HepG2 (cell line): ENCODE results near the gene GRK3.

Experiments
- ZBTB49 ChIP-seq: sonication (generic); formaldehyde crosslinking; IDR thresholded peaks from 2 replicates; pipeline ENCODE4 v1.4.0; 2020; ENCODE audit warnings: missing genetic modification reagents, borderline replicate concordance
- ZSCAN21 ChIP-seq: sonication (generic); formaldehyde crosslinking; IDR thresholded peaks from 2 replicates; pipeline ENCODE4 v1.8.0; 2022; ENCODE audit warnings: mild to moderate bottlenecking, missing genetic modification reagents, moderate library complexity, borderline replicate concordance

DNA sequence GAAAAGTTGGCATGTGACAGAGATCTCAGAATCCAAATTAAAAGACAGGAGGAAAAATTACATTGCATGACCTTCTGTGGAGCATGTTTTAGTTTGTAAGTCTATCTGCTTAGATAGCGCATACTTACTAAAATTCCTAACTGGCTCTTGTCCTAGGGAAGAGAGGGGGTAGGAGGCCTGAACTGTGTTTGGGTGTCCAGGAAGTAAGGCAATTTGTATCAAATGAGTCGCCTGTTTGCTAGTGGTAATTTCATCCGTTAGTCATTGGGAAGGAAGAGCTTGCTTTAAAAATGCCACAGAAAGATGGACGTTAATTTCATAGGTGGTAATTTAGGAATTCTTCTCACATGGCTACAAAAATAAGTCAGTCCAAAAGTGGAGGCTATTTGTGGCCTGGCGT is 18.5 kb downstream of the GRK3 start:
- TF ChIP-seq ZSCAN21 (CRISPR knock-in tag) (no peak), ZBTB49 (CRISPR knock-in tag) (no peak)
